Astrocyte (in vitro differentiated cells and primary cell): Measurements from ENCODE around the gene ADAM8. TPM values are rescaled to one million over a fixed set of nuclear protein-coding genes. Genes with fewer than 3 reads are reported as not detected.

ENCODE experiments used
- DNase-seq: peaks from one replicate; pipeline ENCODE4 v3.0.0-alpha.2; 2010; ENCODE audit warnings: low read depth
- FAIRE-seq: peaks from 2 replicates; lab custom pipeline; 2011; peaks lifted over from hg19 to GRCh38; lab: Jason Lieb, UNC
- H2AFZ ChIP-seq: 2 replicates; pipeline ENCODE4 v1.6.0; 2012; ENCODE audit warnings: low read depth, low read length, inconsistent platforms
- H3K27ac ChIP-seq: 2 replicates; pipeline ENCODE4 v1.5.1; 2011; ENCODE audit warnings: low read depth, low read length, inconsistent platforms
- H3K27me3 ChIP-seq: 2 replicates; pipeline ENCODE4 v1.6.0; 2011; ENCODE audit warnings: low read length, inconsistent platforms; ENCODE audit not compliant: insufficient read depth
- H3K36me3 ChIP-seq: 2 replicates; pipeline ENCODE4 v1.5.1; 2011; ENCODE audit warnings: low read length, inconsistent platforms; ENCODE audit not compliant: insufficient read depth
- H3K4me1 ChIP-seq: 2 replicates; pipeline ENCODE4 v1.5.1; 2011; ENCODE audit warnings: low read length, inconsistent platforms; ENCODE audit not compliant: insufficient read depth
- H3K4me2 ChIP-seq: 2 replicates; pipeline ENCODE4 v1.6.0; 2012; ENCODE audit warnings: low read length, inconsistent platforms
- H3K4me3 ChIP-seq: 2 replicates; pipeline ENCODE4 v1.5.1; 2011; ENCODE audit warnings: low read depth, mild to moderate bottlenecking, low read length, inconsistent platforms; ENCODE audit not compliant: insufficient read depth
- H3K79me2 ChIP-seq: 2 replicates; pipeline ENCODE4 v1.6.0; 2012; ENCODE audit warnings: mild to moderate bottlenecking, low read length, inconsistent platforms; ENCODE audit not compliant: insufficient read depth
- H3K9ac ChIP-seq: 2 replicates; pipeline ENCODE4 v1.6.0; 2012; ENCODE audit warnings: mild to moderate bottlenecking, low read length, inconsistent platforms
- H3K9me3 ChIP-seq: 2 replicates; pipeline ENCODE4 v1.5.1; 2012; ENCODE audit warnings: low read depth, mild to moderate bottlenecking, low read length, inconsistent platforms; ENCODE audit not compliant: insufficient read depth
- H4K20me1 ChIP-seq: 2 replicates; pipeline ENCODE4 v1.6.0; 2012; ENCODE audit warnings: low read length, inconsistent platforms; ENCODE audit not compliant: insufficient read depth
- H3K27ac Mint-ChIP-seq: one replicate; pipeline ENCODE4 v1.8.0; 2021; ENCODE audit warnings: mild to moderate bottlenecking, mixed read lengths; ENCODE audit not compliant: unreplicated experiment
- H3K27me3 Mint-ChIP-seq: one replicate; pipeline ENCODE4 v1.8.0; 2021; ENCODE audit warnings: low read depth, mixed read lengths; ENCODE audit not compliant: unreplicated experiment
- H3K36me3 Mint-ChIP-seq: one replicate; pipeline ENCODE4 v1.8.0; 2021; ENCODE audit warnings: low read depth, mixed read lengths; ENCODE audit not compliant: unreplicated experiment
- H3K4me1 Mint-ChIP-seq: one replicate; pipeline ENCODE4 v1.8.0; 2021; ENCODE audit warnings: low read depth, mixed read lengths; ENCODE audit not compliant: unreplicated experiment
- H3K4me3 Mint-ChIP-seq: one replicate; pipeline ENCODE4 v1.8.0; 2021; ENCODE audit warnings: mild to moderate bottlenecking, moderate library complexity, mixed read lengths; ENCODE audit not compliant: unreplicated experiment
- H3K9me3 Mint-ChIP-seq: one replicate; pipeline ENCODE4 v1.8.0; 2021; ENCODE audit warnings: mild to moderate bottlenecking, mixed read lengths; ENCODE audit not compliant: unreplicated experiment
- CTCF ChIP-seq: IDR thresholded peaks from 2 replicates; pipeline ENCODE4 v1.5.1; 2011; ENCODE audit warnings: low read depth, mild to moderate bottlenecking, inconsistent platforms, low read length, moderate library complexity; ENCODE audit not compliant: insufficient read depth
- EZH2 ChIP-seq: IDR thresholded peaks from 2 replicates; pipeline ENCODE4 v1.6.1; 2012; ENCODE audit warnings: mild to moderate bottlenecking, low read length, inconsistent platforms; ENCODE audit not compliant: insufficient read depth
- total RNA-seq: library from RNA; stranded (reverse); gene quantifications from 2 replicates; pipeline ENCODE4 v1.2.1, GENCODE V29; 2021

ADAM8 gene
- total RNA-seq, 1 donor from 2014 or later, result 4.6 TPM

- Histone ChIP-seq H3K4me3 (no peak overlapping the region), H3K9me3 (no peaks in the 10 kb centered on the region), H3K4me2 (no peak overlapping the region), H3K27ac (no peak overlapping the region), H3K27me3 (peaks cover 3% of the 10 kb centered on the region), H2AFZ (no peak overlapping the region), H3K36me3 (no peaks in the 10 kb centered on the region), H4K20me1 (peaks cover 24% of the 10 kb centered on the region), H3K79me2 (no peaks in the 10 kb centered on the region), H3K9ac (no peak overlapping the region), H3K4me1 (peaks cover 23% of the 10 kb centered on the region)
- TF ChIP-seq EZH2 (no peak), CTCF (no peak)
- peaks cover 4% of the 10 kb centered on the region for H3K27me3 Mint-ChIP-seq
- H3K27ac Mint-ChIP-seq, result no peak overlapping the region
- H3K4me3 Mint-ChIP-seq, result no peak overlapping the region
- H3K4me1 Mint-ChIP-seq, result peaks cover 15% of the 10 kb centered on the region
- H3K36me3 Mint-ChIP-seq, result no peaks in the 10 kb centered on the region
- DNase-seq (no peak), FAIRE-seq (no peak)
- no peaks in the 10 kb centered on the region for H3K9me3 Mint-ChIP-seq
Measured at GRCh38 chr10:133274751-133275683, 1.7 kb downstream of the ADAM8 start.

- no peak overlapping the region for H3K4me3 ChIP-seq
- H3K4me3 Mint-ChIP-seq, result no peak overlapping the region
- H3K4me1 Mint-ChIP-seq, result peaks cover 12% of the 10 kb centered on the region
- H3K4me2 ChIP-seq, result no peak overlapping the region
- H3K9ac ChIP-seq, result no peak overlapping the region
- no peak overlapping the region for H3K27ac ChIP-seq
- no peaks in the 10 kb centered on the region for H3K36me3 ChIP-seq
- no peaks in the 10 kb centered on the region for H3K9me3 Mint-ChIP-seq
- no peak for TF ChIP-seq CTCF
- TF ChIP-seq EZH2, result no peak
- H3K27ac Mint-ChIP-seq, result no peak overlapping the region
- peaks cover 16% of the 10 kb centered on the region for H3K4me1 ChIP-seq
- no peaks in the 10 kb centered on the region for H3K79me2 ChIP-seq
- H3K9me3 ChIP-seq, result no peaks in the 10 kb centered on the region
- no peak overlapping the region for H2AFZ ChIP-seq
- peaks cover 4% of the 10 kb centered on the region for H3K27me3 Mint-ChIP-seq
- H3K27me3 ChIP-seq, result peaks cover 3% of the 10 kb centered on the region
- no peaks in the 10 kb centered on the region for H3K36me3 Mint-ChIP-seq
- H4K20me1 ChIP-seq, result peaks cover 17% of the 10 kb centered on the region
- FAIRE-seq, result no peak
- no peak for DNase-seq
Measured at GRCh38 chr10:133273534-133274143, 3.0 kb downstream of the ADAM8 start.
